ENCODE measurements around the gene PHACTR1. TPM values are rescaled to one million over a fixed set of nuclear protein-coding genes. Genes with fewer than 3 reads are reported as not detected.

The PHACTR1 gene
- total RNA-seq, 1 experiment from 2014 or later: 0.21 TPM

DNA sequence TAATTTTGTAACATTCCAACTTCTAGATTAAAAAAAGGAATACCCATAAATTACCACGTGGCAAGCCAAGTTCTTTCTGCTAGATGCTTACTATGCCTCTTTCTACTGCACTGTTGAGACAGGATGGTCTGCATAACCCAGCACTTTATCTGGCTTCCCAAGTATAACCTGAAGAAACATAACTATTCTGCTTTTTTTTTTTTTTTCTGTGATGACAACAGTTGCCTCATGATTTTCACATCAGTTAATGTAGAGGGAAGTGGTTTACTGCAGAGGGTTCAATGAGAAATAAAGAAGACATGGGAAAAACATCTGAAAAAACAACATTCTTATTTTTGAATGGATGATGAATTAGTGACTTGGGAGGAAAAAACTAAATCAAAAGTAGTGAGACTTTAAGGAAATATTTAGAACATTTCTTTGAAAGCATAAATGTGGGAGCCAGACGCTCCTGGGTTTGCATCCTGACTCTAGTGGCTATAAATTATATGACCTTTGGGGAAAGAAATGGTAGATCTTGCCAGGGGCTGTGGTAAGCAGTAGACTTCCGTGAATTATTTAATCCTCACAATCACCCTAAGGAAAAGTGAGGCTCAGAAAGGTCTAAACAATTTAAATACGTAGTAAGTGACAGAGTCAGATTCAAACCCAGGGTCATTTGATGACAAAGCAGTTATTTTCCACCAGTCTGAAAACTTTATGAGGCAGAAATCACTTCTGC is 230.7 kb downstream of the PHACTR1 start:
- no peaks in the 10 kb centered on the region for H3K4me1 Mint-ChIP-seq (ENCODE audit: low read depth, unreplicated experiment)
- no peaks in the 10 kb centered on the region for H3K9me3 Mint-ChIP-seq (ENCODE audit: low read depth, unreplicated experiment)
- TF ChIP-seq, protein P1, sequence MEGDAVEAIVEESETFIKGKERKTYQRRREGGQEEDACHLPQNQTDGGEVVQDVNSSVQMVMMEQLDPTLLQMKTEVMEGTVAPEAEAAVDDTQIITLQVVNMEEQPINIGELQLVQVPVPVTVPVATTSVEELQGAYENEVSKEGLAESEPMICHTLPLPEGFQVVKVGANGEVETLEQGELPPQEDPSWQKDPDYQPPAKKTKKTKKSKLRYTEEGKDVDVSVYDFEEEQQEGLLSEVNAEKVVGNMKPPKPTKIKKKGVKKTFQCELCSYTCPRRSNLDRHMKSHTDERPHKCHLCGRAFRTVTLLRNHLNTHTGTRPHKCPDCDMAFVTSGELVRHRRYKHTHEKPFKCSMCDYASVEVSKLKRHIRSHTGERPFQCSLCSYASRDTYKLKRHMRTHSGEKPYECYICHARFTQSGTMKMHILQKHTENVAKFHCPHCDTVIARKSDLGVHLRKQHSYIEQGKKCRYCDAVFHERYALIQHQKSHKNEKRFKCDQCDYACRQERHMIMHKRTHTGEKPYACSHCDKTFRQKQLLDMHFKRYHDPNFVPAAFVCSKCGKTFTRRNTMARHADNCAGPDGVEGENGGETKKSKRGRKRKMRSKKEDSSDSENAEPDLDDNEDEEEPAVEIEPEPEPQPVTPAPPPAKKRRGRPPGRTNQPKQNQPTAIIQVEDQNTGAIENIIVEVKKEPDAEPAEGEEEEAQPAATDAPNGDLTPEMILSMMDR (IDR thresholded peaks at IDR 0.05; ENCODE audit: unreplicated experiment): no peak
- intact Hi-C loops (cut with micrococcal nuclease; ENCODE audit: unreplicated experiment): no loop called here
- H3K4me3 Mint-ChIP-seq (ENCODE audit: low read depth, unreplicated experiment): no peak overlapping the region
- no TSS peak for BruUV-seq (replicated peaks)
- DNase-seq: no peak
- peaks cover 8% of the 10 kb centered on the region for H3K27me3 Mint-ChIP-seq (ENCODE audit: unreplicated experiment)
- H3K27ac Mint-ChIP-seq (ENCODE audit: unreplicated experiment): no peak overlapping the region
- CTCF ChIA-PET: no interaction called here
- no peaks in the 10 kb centered on the region for H3K36me3 Mint-ChIP-seq (ENCODE audit: insufficient read depth, unreplicated experiment)

DNA sequence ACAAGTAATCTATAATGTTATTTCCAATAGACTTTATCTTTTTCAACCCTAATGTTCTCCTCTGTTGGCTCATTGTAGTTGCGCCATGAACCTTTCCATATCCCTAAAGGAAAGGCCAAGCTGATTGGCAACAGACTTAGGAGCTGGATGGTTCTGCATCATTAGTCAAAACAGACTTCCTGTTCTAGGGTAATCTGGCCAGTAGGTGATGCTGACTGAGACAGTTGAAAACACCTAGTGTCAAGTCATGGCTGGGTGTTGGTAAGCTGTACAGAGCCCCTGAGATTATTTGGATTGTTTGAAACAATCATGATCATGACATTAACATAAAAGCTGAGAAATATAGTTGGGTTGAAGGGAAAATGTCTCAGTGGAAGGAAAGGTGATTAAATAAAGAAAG is 231.4 kb downstream of the PHACTR1 start:
- CTCF ChIA-PET: no interaction called here
- Mint-ChIP-seq H3K4me1 (ENCODE audit: low read depth, unreplicated experiment) (no peaks in the 10 kb centered on the region), H3K27me3 (ENCODE audit: unreplicated experiment) (peaks cover 8% of the 10 kb centered on the region), H3K9me3 (ENCODE audit: low read depth, unreplicated experiment) (no peaks in the 10 kb centered on the region), H3K27ac (ENCODE audit: unreplicated experiment) (no peak overlapping the region), H3K4me3 (ENCODE audit: low read depth, unreplicated experiment) (no peak overlapping the region), H3K36me3 (ENCODE audit: insufficient read depth, unreplicated experiment) (no peaks in the 10 kb centered on the region)
- no peak for DNase-seq
- no TSS peak for BruUV-seq (replicated peaks)
- intact Hi-C loops (cut with micrococcal nuclease; ENCODE audit: unreplicated experiment): no loop called here
- TF ChIP-seq, protein P1 (IDR thresholded peaks at IDR 0.05; ENCODE audit: unreplicated experiment): no peak

DNA sequence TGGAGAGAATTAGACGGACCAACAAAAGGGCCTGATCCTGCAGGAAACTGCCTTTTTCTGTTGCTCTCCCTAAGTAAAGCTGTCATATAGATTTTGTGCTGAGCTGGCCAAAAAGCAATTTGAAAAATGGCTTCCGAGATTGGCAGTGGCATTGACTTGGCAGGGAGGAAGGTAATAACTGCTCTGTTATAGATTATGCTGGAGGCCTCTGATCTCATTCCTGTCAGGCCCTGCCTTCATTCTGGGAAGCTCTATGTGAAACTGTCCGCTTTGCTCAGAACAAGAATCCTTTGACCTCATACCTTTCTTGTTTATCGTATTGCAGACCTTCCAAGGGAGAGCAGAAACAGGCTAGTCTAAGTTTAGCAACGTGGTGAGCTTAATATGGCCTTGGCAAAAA is 234.4 kb downstream of the PHACTR1 start:
- DNase-seq: no peak
- intact Hi-C loops (cut with micrococcal nuclease; ENCODE audit: unreplicated experiment): no loop called here
- Mint-ChIP-seq H3K27me3 (ENCODE audit: unreplicated experiment) (peaks cover 27% of the 10 kb centered on the region), H3K9me3 (ENCODE audit: low read depth, unreplicated experiment) (no peaks in the 10 kb centered on the region), H3K36me3 (ENCODE audit: insufficient read depth, unreplicated experiment) (no peaks in the 10 kb centered on the region), H3K4me1 (ENCODE audit: low read depth, unreplicated experiment) (no peaks in the 10 kb centered on the region), H3K27ac (ENCODE audit: unreplicated experiment) (no peak overlapping the region), H3K4me3 (ENCODE audit: low read depth, unreplicated experiment) (no peak overlapping the region)
- TF ChIP-seq, protein P1 (IDR thresholded peaks at IDR 0.05; ENCODE audit: unreplicated experiment): no peak
- CTCF ChIA-PET: interaction anchor here (0.7 kb wide), 1 partner anchor 159 kb away, joined by 5 read pairs; no protein-coding TSS in a partner anchor
- no TSS peak for BruUV-seq (replicated peaks)

DNA sequence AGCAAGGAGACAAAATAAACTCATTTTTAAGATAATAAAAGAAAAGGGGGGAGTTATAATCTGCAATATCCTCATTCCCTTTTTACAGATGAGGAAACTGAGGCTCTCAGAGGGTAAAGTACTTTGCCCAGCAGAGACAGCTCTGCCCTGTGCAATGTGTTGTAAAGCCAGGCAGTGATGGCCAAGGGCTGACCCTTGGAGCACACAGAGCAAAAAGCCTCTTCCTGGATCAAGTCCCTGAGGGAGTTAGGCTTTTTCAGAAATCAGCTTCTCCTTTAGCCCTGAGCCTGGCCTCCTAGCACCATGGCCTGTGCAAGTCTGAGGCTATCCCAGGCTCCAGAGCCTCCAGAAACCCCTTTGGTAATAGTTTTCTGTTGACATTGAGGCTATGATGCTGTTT is 234.8 kb downstream of the PHACTR1 start:
- H3K9me3 Mint-ChIP-seq (ENCODE audit: low read depth, unreplicated experiment): no peaks in the 10 kb centered on the region
- H3K36me3 Mint-ChIP-seq (ENCODE audit: insufficient read depth, unreplicated experiment): no peaks in the 10 kb centered on the region
- H3K27ac Mint-ChIP-seq (ENCODE audit: unreplicated experiment): no peak overlapping the region
- H3K4me3 Mint-ChIP-seq (ENCODE audit: low read depth, unreplicated experiment): no peak overlapping the region
- TF ChIP-seq, protein P1 (IDR thresholded peaks at IDR 0.05; ENCODE audit: unreplicated experiment): no peak
- no TSS peak for BruUV-seq (replicated peaks)
- H3K4me1 Mint-ChIP-seq (ENCODE audit: low read depth, unreplicated experiment): no peaks in the 10 kb centered on the region
- peaks cover 31% of the 10 kb centered on the region for H3K27me3 Mint-ChIP-seq (ENCODE audit: unreplicated experiment)
- DNase-seq: no peak
- intact Hi-C loops (cut with micrococcal nuclease; ENCODE audit: unreplicated experiment): no loop called here
- CTCF ChIA-PET: interaction anchor here (0.7 kb wide), 1 partner anchor 159 kb away, joined by 5 read pairs; no protein-coding TSS in a partner anchor

Data from Calu3 (cell line).